SK-N-SH (cell line): Measurements from ENCODE around the gene ILK. TPM values are rescaled to one million over a fixed set of nuclear protein-coding genes. Genes with fewer than 3 reads are reported as not detected.
A peak's percentile ranks its signal among the peaks of the same experiment; 100 is the strongest.

Experiments used
- CTCF ChIA-PET: fragments of 300-600, 350-600 bp; formaldehyde crosslinking; extraction: SDS; loops from one replicate; lab custom pipeline; 2021; lab: Yijun Ruan, JAX
- POLR2A ChIA-PET: fragments of 350-600 bp; sonication (Branson Sonifier 250); formaldehyde crosslinking; extraction: SDS; loops from one replicate; lab custom pipeline; 2020; ENCODE audit warnings: antibody characterized with exemption, inconsistent platforms; lab: Yijun Ruan, JAX
- DNase-seq: peaks from one replicate; pipeline ENCODE4 v3.0.0; 2012
- H2AFZ ChIP-seq: fragments of 200-600 bp; sonication (generic); 2 replicates; pipeline ENCODE4 v1.8.1; 2016; ENCODE audit warnings: antibody characterized with exemption, mild to moderate bottlenecking, low read depth
- H3F3A ChIP-seq: fragments of 200-600 bp; sonication (generic); replicated peaks from 2 replicates; pipeline ENCODE3; 2016; ENCODE audit warnings: antibody characterized with exemption, mild to moderate bottlenecking; ENCODE audit not compliant: insufficient read depth
- H3K27ac ChIP-seq, 2 experiments: fragments of 200-500 bp in 1 of 2; fragments of 200-600 bp in 1 of 2; sonication (Bioruptor generic) in 1 of 2; sonication (generic), shearing (Covaris generic) in 1 of 2; 2 replicates each; pipeline versions ENCODE4 v1.5.1 to v1.6.1; 2014 to 2016; ENCODE audit warnings: low read depth in 2 of 2, inconsistent platforms in 1 of 2, low read length in 1 of 2, mild to moderate bottlenecking in 1 of 2, mixed read lengths in 1 of 2
- H3K27me3 ChIP-seq: fragments of 200-600 bp; sonication (generic), shearing (Covaris generic); 2 replicates; pipeline ENCODE4 v1.6.1; 2016; ENCODE audit warnings: mixed run types; ENCODE audit not compliant: insufficient read depth
- H3K36me3 ChIP-seq, 2 experiments: fragments of 200-500 bp in 1 of 2; fragments of 200-600 bp in 1 of 2; sonication (Bioruptor generic) in 1 of 2; sonication (generic) in 1 of 2; replicated peaks in 1 of 2; 2 replicates each; pipeline versions ENCODE3 to v1.5.1; 2014 to 2016; ENCODE audit warnings: low read length in 1 of 2, mild to moderate bottlenecking in 1 of 2; ENCODE audit not compliant: insufficient read depth in 2 of 2, control insufficient read depth in 1 of 2
- H3K4me1 ChIP-seq, 2 experiments: fragments of 200-500 bp in 1 of 2; fragments of 200-600 bp in 1 of 2; sonication (Bioruptor generic) in 1 of 2; sonication (generic), shearing (Covaris generic) in 1 of 2; 2 replicates each; pipeline versions ENCODE4 v1.5.1 to v1.6.1; 2014 to 2016; ENCODE audit warnings: low read depth in 1 of 2, low read length in 1 of 2, mixed run types in 1 of 2; ENCODE audit not compliant: insufficient read depth in 2 of 2, control insufficient read depth in 1 of 2
- H3K4me2 ChIP-seq: fragments of 200-600 bp; sonication (generic), shearing (Covaris generic); 2 replicates; pipeline ENCODE4 v1.6.1; 2017; ENCODE audit warnings: mixed run types
- H3K4me3 ChIP-seq, 2 experiments: fragments of 200-500 bp in 1 of 2; fragments of 200-600 bp in 1 of 2; sonication (Bioruptor generic) in 1 of 2; sonication (generic), shearing (Covaris generic) in 1 of 2; 2 replicates each; pipeline versions ENCODE4 v1.5.1 to v1.8.1; 2014 to 2016; ENCODE audit warnings: low read depth in 2 of 2, inconsistent platforms in 1 of 2, low read length in 1 of 2, mild to moderate bottlenecking in 1 of 2, mixed read lengths in 1 of 2, moderate library complexity in 1 of 2
- H3K79me2 ChIP-seq: fragments of 200-600 bp; sonication (generic); 2 replicates; pipeline ENCODE4 v1.8.1; 2017; ENCODE audit warnings: mild to moderate bottlenecking; ENCODE audit not compliant: insufficient read depth
- H3K9ac ChIP-seq: fragments of 200-600 bp; sonication (generic); 2 replicates; pipeline ENCODE4 v1.6.1; 2017; ENCODE audit warnings: mixed run types
- H3K9me2 ChIP-seq: fragments of 200-600 bp; sonication (generic); 2 replicates; pipeline ENCODE4 v1.6.1; 2017; ENCODE audit warnings: mixed run types
- H3K9me3 ChIP-seq: fragments of 200-600 bp; sonication (generic); 2 replicates; pipeline ENCODE4 v1.6.1; 2017; ENCODE audit warnings: mixed run types, mild to moderate bottlenecking, moderate library complexity
- H4K20me1 ChIP-seq: fragments of 200-600 bp; sonication (generic); 2 replicates; pipeline ENCODE4 v1.6.1; 2017; ENCODE audit warnings: mild to moderate bottlenecking, mixed run types; ENCODE audit not compliant: insufficient read depth
- CTCF ChIP-seq: fragments of 200-600 bp; sonication (generic); IDR thresholded peaks from 2 replicates; pipeline ENCODE4 v1.6.1; 2017; ENCODE audit warnings: antibody characterized with exemption, mild to moderate bottlenecking, moderate library complexity
- EP300 ChIP-seq, 2 experiments: IDR thresholded peaks; 2 replicates each; pipeline versions ENCODE4 v1.4.0 to v1.6.1; 2012; ENCODE audit warnings: borderline replicate concordance in 1 of 2, low read depth in 1 of 2, low read length in 1 of 2
- GABPA ChIP-seq: IDR thresholded peaks from 2 replicates; pipeline ENCODE4 v1.4.0; 2012; ENCODE audit warnings: low read depth, mild to moderate bottlenecking
- GATA2 ChIP-seq: sonication (generic); formaldehyde crosslinking; IDR thresholded peaks from 2 replicates; pipeline ENCODE4 v1.5.0; 2020; ENCODE audit warnings: mild to moderate bottlenecking, missing genetic modification reagents
- JUND ChIP-seq: IDR thresholded peaks from 2 replicates; pipeline ENCODE4 v1.4.0; 2012
- MEF2A ChIP-seq: IDR thresholded peaks from 2 replicates; pipeline ENCODE4 v1.4.0; 2012; ENCODE audit warnings: low read depth, borderline replicate concordance
- NFIC ChIP-seq: IDR thresholded peaks from 2 replicates; pipeline ENCODE4 v1.4.0; 2012; ENCODE audit warnings: borderline replicate concordance
- RCOR1 ChIP-seq: fragments of 150-350 bp; IDR thresholded peaks from 2 replicates; pipeline ENCODE4 v1.6.1; 2017; ENCODE audit warnings: antibody characterized with exemption, low read length
- RFX5 ChIP-seq: IDR thresholded peaks from 2 replicates; pipeline ENCODE4 v1.6.1; 2012; ENCODE audit warnings: mild to moderate bottlenecking, improper control_type of control experiment, low read length
- SIN3A ChIP-seq: IDR thresholded peaks from 2 replicates; pipeline ENCODE4 v1.6.1; 2012; ENCODE audit warnings: low read depth, mild to moderate bottlenecking, low read length, moderate library complexity, borderline replicate concordance
- SMC3 ChIP-seq: IDR thresholded peaks from 2 replicates; pipeline ENCODE4 v1.6.1; 2012; ENCODE audit warnings: low read depth, low read length, improper control_type of control experiment
- TCF12 ChIP-seq: IDR thresholded peaks from 2 replicates; pipeline ENCODE4 v1.4.0; 2012
- WGBS: methylation state at CpG from one replicate; pipeline ENCODE4 v1.1.6; 2017; ENCODE audit warnings: low lambda C conversion rate; 5-methylcytosine and 5-hydroxymethylcytosine counted together
- polyA plus RNA-seq, 3 experiments: library from polyadenylated mRNA; depleted of rRNA; stranded (reverse); fragments of >200 nt; gene quantifications; 2 replicates each; pipeline ENCODE4 v1.2.3, GENCODE V29; 2012

The ILK gene
- polyA plus RNA-seq, 1 of the 3 experiments (the other 2 are of a cell fraction), result 241 TPM

- no peak for TF ChIP-seq NFIC
- no peak for TF ChIP-seq GATA2 (CRISPR knock-in tag)
- no peak for TF ChIP-seq GABPA
- TF ChIP-seq CTCF, result no peak
- TF ChIP-seq JUND, result no peak
- TF ChIP-seq EP300 (IDR thresholded peaks at IDR 0.05; ENCODE audit: borderline replicate concordance in 1 of 2, low read depth in 1 of 2, low read length in 1 of 2), result no peak
- TF ChIP-seq MEF2A, result no peak
- TF ChIP-seq SIN3A, result no peak
- no peak for TF ChIP-seq TCF12
- TF ChIP-seq SMC3, result no peak
- no peak for TF ChIP-seq RFX5
Observed at GRCh38 chr11:6617315-6617781, 13.8 kb downstream of the ILK start (continued).

- Histone ChIP-seq H3K4me3 (peak overlapping the region; percentile 68 to 90), H3K9me3 (no peaks in the 10 kb centered on the region), H3K27ac (peak overlapping the region in 1 of 2 experiments; percentile 49; a peak in 1 of 4 replicates), H3K4me2 (peak overlapping the region; percentile 97), H2AFZ (peak overlapping the region; percentile 94), H3F3A (peaks cover 13% of the 10 kb centered on the region), H3K79me2 (peaks cover 15% of the 10 kb centered on the region; the same call in 1 of the 2 replicates), H3K36me3 (peaks cover 0 to 23% of the 10 kb centered on the region in 2 experiments), H3K9me2 (no peaks in the 10 kb centered on the region), H3K9ac (peak overlapping the region; percentile 62), H4K20me1 (no peaks in the 10 kb centered on the region), H3K27me3 (no peaks in the 10 kb centered on the region), H3K4me1 (peaks cover 7 to 9% of the 10 kb centered on the region in 2 experiments; a peak in 3 of 4 replicates)
- 34% methylated on average over 13 of the region's 15 CpGs for WGBS
- ChIA-PET POLR2A (interaction anchor here (0.6 to 4.5 kb wide), 6 partner anchors 10 to 79 kb away, joined by 3 to 29 read pairs (median 6); partner anchors contain the start of genes ILK and MRPL17), CTCF (interaction anchor here (0.6 to 1.9 kb wide), 9 partner anchors 10 to 239 kb away, joined by 3 to 5 read pairs (median 4); no protein-coding TSS in a partner anchor)
- TF ChIP-seq RFX5, result 0 out of 2 replicates have a peak, but pooled peaks have one; percentile 6
- TF ChIP-seq RCOR1, result no peak
- no peak for DNase-seq
Observed at GRCh38 chr11:6618117-6619003, 14.8 kb downstream of the ILK start.
